Superior temporal gyrus (tissue), 1 donor: ENCODE measurements around the gene NCK2.

Source experiments
- DNase-seq: peaks from one replicate; pipeline ENCODE4 v3.0.0-alpha.2; 2016; ENCODE audit errors: extremely low spot score

The NCK2 gene

DNA sequence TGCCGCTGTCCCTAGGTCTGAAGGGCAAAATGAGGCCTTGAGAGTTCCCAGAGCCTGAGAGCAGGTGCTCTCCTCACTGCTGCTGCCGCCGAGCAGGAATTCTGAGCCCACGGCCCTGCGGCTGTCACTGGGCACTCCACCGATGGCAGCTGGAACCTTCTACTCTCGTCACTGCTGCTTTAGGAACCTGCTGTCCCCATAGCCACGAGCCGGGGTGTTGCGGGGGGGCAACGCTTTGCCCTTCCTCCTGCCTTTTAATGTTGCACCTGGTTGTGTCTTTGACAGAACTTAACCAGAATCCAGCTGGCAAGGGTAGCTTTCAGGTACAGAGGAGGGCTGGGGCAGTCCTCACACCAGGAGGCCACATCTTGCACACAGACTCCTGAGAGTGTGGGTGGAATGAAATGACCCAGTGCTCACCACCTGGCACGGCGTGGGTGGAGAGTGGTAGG lies 32.3 kb downstream of the NCK2 start:
- DNase-seq = no peak

DNA sequence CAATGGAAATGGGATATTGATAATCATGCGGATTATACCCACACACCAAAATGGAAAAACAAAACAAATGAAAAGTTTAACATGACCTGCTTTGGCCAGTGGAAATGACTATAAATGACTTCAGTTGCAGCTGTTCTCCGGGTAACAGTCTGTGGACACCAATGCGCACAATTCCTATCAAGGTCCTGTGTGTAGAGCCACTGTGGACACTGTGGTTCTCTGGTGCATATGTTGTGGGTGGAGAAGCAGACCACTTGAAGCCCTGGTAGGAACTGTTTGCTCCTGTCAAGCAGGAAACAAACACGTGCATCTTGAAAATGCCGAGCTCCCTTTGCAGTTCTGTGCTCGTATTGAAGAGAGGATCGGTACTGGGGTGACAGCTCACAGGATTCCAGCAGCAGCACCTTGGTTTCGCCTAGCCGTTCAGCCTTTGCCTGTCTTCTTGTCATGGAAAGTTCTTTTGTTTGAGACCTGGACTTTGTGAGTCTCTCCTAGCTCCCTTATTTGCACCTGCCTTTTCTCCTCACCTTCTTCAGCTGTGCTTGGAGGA lies 32.9 kb downstream of the NCK2 start:
- no peak for DNase-seq

DNA sequence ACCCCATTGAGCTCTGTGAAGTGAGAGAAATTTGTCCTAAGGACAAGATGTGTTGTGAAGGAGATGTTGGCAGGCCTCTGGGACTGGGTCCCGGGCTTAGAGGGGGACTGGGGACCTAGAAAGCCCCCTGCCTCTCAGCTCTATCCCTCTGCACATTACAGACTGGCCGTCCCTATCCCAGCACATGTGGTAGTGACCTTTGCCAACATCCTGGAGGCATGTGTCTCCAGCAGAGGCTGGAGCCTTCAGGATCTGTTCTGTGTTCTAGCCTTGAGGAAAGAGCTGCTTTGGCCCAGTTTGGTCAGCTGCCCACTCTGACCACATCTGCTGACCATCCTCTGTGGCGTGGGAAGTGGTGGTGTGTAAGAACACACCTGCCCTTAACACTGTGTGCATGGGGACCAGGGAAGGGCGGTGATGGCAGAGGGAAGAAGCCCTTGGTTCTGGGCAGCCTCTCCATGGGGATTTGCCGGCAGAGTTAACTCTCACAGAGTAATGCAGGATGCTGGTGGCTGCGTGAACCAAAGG lies 33.4 kb downstream of the NCK2 start:
- no peak for DNase-seq

DNA sequence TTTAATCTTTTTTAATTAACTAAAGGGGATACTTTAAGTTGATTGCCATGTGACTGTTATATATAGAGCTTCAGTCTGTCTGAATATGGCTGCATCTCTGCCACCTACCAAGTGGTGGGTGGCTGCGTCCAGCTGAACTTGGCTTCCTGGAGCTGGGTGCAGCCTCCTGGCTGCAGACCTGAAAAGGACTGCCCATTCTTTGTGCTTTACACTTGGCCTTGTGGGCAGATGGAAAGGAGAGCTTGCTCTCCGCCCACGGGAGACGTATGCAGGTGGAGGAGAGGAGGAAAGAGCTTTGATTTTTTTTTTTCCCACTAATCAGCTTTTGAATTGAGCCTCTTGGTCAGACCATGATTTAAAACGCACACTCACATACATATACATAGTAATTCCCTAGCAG lies 34.7 kb downstream of the NCK2 start:
- no peak for DNase-seq

DNA sequence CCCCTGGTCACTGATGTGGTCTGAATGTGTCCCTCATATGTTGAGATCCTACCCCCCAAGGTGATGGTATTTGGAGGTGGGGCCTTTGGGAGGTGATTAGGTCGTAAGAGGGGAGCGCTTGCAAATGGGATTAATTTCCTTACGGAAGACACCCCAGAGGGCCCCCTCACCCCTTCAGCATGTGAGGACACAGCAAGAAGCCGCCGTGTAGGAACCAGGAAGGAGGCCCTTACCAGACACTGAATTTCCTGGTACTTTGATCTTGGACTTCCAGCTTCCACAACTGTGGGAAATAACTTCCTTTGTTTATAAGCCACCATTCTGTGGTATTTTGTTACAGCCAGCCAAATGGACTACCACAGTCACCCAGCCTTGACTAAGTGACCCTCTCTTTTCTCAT lies 35.9 kb downstream of the NCK2 start:
- no peak for DNase-seq

DNA sequence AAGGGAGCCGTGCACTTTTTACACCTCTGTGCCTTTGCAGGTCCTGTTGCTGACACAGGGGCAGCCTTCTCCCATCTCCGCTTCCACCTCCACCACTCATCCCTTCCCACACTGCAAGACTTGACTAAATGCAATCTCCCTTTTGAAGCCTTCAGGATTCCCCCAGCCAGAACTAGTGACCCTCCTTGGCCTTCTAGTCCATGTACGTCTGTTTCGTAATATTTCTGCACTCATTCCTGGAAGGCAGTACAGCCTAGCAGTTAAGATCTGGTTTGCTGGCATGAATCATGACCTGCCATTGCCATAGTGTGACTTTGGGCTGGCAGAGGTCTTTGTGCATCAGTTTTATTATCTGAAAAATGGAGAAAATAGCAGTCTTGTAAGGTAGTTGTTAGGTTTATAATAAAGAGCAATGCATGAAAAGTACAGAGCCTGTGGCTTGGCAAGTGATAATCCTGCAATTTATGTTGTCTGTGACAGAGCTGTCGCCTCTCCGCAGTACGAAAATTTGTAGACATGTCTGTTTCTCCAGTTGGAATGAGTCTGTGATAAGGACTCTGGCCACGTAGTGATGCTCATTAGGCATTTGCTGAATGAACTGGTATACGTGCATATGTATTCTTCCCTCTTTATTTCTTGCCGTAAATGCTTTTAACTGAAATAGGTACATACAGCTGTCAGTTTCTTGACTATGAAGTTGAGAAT lies 36.7 kb downstream of the NCK2 start:
- no peak for DNase-seq

DNA sequence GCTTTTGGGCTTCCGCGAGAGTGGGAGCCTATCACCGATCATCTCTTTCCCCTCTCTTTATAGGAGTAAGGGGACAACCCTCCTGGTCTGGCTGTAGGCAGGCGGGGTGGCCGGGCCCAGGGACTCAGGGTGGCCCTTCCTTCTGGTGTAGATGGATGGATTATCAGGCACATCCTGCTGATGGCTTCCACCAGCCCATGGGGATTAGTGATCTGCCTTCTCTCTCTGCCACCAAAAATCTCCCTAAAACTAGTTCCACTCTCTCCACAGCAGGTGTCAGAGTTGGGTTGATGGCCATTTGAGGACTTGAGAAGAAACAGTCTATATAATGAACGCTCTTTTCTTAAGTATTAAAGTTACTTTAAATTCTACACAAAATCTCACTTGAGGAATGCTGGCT lies 37.4 kb downstream of the NCK2 start:
- DNase-seq = no peak

DNA sequence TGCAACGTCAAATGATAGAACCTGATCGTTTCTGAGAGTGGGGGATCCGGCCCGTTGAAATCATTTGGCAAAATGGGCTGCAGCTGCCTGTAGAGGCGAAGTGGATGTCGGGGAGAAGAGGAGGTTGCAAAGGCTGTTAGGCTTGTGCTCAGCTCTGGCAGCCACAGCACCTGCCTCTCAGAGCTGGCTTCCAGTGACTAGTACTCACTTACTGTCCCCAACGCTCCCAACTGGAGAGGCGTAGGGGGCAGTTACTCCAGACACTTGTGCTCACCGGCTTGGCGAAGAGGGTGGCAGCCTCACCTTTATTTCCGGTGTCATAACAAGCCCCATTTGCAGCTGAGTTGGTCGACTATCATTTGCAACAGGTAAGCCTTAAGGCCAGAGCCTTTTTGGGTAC lies 37.9 kb downstream of the NCK2 start:
- no peak for DNase-seq

DNA sequence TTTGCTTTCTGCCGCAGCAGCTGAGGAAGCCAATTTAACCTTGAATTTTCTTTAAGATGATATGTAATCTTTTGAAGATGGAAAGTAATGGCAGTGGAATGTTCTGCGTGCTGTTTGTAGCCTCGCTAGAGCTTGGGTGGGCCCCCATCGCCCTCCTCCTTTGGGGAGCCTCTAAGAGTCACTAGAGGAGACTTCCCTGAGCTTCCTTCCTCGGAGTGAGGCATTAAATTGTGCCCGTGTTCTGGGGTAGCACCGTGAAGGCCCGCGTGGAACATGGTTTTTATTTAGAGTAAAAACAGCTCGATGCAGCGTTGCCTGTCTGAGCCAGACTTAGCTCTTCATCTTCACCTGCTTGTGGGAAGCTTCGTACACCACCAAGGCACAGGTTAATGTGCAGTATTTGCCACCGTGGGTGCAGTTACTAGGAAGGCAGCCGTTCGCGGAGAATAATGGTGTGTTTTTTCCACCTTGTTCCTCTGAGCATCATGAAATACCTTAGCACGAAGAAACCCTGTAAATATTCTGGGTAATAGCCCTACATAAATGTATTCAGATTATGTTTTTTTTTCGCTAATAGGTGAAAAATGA lies 38.5 kb downstream of the NCK2 start:
- DNase-seq = no peak

DNA sequence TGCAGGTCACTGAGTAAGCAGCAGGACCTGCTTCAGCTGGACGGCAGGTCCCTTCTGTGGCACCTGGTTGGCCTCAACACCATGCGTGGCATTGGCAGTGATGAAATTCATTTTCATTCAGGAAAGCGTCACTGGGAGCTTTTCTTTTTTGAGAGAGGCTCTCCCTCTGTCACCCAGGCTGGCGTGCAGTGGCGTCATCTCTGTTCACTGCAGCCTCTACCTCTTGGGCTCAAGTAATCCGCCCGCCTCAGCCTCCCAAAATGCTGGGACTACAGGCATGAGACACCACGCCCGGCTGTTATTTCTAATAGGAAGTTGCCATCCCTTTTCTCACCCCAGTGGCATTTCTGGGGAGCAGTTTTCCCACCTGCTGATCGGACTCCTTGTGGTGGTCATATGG lies 39.3 kb downstream of the NCK2 start:
- no peak for DNase-seq

DNA sequence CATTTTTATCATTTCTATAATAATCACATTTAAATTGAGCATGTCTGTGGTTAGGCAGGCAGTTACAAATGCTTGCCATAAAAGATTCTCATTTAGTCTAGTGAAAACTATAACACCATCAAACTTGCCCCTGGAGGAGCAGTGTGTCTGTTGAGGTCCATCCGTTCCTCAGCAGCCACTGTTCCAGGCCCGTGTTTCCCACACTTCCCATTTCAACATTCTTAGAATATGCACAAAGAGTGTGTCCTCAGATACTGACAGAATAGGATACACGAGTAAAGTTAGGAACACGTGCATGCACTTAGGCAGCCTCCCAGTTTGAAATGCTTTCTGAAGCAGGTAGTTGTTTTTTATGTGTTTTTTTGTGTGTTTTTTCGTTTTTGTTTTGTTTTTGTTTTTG lies 39.9 kb downstream of the NCK2 start:
- no peak for DNase-seq

DNA sequence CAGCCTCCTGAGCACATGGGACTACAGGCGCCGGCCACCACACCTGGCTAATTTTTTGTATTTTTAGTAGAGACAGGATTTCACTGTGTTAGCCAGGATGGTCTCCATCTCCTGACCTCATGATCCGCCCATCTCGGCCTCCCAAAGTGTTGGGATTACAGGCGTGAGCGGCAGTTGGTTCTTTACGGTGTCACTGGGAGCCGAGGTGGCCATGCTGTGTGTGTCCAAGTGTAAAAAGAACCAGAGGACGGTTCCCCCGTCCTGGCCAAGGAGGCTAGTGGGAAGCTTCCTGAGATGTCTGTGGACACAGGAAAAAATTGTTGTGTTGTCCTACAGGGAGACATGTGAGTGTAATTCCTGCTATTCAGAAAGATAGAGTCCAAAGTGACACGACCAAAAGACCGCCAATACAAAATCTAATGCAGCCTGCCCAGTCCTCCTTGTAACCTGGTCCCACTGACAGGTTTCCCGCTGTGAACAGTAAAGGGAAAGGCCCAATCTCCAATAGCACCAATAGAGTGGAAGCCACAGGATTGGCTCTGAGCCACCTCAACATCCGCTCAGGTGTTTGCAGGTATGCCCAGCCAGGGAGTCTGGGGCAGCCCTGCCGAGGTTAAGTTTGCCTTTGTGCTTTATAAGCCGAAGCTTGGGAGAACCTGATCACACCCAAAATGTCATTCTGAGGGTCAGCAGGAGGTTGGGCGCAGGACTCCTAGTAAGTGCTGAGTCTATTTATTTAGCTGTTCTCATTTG lies 40.6 kb downstream of the NCK2 start:
- no peak for DNase-seq

DNA sequence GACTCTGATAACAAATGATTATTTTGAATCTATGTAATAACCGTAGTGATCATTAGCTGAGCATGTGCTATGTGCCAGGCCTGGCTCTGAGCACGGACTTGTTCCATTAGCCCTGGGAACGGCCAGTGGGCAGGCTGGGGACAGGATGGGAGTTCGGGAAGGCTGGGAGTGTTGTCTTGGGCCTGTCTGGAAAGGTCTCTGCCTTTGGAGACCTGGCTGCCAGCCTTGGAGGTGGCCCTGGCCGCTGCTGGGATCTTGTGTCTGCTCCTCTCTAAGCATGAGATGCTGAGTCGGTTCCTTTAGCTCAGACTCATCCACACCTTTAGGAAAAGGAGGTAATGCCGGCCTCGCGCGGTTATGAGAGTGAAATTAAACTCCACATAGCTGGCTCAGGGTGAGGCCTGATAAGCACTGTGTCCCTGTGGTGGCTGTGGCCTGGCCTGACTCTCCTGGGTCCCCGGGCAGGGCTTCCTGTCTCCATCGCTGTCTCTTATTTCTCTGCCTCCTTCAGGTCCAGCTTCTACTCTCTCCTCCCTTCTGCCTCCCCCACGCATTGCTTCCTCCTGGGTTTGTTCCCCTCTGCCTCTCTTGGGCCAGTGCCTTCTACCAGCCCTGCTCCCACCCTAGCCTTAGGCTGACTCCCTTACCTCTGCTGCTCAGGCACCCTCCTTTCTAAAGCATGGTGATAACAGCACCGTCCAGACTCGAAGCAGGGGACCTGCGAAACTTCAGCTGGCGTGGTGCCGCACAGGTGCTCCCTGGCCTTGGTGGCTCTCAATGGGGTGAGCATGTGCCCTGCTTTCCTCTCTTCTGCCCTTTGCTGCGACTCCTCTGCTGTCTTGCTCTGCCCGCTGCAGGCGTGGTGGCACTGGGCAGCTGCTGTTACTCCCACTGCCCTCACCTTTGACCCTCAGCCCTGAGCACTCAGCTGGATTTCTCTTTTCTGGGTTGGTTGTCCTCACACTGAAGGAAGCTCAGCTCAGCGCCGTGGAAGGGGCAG lies 41.8 kb downstream of the NCK2 start:
- no peak for DNase-seq

DNA sequence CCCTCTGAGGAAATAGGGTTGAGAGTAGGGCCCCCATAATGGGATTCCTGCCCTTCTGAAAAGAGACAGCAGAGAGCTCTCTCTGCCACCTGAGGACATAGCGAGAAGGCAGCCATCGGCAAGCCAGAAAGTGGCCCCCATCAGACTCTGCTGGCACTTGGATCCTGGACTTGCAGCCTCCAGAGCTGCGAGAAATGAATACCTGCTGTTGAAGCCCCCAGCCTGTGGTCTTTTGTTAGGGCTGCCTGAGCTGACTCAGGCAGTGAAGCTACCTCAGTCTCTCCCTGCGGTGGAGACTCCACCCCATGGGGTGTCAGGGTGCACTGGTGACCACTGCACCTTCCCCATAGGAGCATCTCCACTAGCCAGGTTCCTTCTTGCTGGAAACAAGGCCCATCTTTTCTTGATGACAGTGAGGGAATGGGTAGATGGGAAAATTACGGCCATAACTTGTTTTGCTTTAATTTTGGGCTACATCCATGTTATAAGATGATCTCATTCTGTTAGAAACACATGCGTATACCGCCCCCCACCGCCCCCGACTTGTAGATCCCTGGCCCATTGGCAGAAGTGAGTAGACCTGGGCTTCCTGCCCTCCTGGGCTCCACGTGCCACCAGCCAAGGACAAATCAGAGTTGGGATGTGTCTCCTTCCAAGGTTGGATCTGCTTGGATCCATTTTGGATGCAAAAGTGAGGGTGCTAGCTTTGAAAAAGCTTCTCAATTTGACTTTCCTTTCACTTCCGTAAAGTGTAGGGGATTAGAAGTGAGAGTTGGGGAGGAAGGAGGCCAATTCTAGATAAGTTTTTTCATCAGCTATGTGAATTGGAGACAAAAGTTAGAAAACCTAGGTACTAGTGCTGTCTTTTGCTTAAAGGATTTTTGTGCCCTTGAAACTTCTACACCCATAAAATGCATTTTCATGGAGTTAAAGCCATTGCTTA lies 42.9 kb downstream of the NCK2 start:
- DNase-seq = no peak

DNA sequence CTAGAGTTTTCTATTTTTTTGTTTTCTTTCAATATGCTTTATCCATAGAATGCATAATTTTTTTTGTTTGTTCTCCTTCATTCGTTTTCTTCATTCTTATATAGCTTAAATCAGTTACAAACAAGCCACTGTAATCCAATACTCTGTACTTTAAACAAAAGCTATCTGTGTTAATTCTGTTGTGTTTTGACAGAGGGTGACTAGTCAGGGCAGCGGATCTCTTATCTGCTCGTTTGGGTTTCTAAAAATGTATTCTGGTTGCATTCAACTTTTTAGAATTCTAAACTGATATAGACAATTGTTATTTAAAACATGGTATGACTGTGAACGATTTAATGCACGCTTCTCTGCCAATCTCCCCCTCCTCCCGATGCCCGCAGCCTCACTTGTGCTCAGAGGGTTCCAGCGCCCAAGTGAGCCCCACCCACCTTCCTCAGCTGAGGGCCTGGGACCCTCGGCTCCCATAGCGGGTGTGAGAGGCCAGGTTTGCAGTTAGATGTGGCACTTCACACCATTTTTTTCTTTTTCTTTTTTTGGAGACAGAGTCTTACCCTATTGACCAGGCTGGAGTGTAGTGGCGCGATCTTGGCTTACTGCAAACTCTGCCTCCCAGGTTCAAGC lies 44.1 kb downstream of the NCK2 start:
- DNase-seq = no peak

DNA sequence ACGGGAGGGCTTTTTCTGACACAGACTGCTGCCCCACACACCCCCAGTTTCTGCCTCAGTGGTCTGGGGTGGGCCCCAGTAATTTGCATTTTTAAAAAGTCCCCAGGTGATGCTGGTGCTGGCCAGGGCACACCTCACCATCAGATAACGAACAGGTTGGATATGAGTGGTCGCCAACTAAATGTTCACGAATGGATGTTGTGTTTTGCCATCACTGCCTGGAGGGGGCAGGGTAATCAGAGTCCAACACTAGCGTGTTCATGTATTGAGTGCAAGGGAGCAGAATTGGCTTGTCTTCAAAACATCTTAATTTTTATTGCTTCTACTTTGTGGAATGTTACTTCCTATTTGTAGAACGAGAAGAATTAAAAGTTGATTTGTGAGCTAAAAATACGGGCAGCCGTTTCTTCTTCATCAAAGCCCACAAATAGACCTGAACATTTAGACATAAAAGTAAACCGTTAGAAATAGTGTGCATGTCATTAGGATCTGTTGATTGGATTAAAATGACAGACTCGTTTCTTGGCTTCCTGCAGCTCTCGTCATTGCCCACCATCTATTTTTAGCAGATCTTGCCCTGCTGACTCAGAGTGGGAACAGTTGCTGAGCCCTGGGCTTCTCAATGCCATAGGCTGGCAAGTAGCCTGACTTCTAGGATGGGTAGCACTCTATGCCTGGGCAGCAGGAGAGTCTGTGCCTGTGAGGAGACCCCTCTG lies 45.2 kb downstream of the NCK2 start:
- peak; percentile 23 for DNase-seq

DNA sequence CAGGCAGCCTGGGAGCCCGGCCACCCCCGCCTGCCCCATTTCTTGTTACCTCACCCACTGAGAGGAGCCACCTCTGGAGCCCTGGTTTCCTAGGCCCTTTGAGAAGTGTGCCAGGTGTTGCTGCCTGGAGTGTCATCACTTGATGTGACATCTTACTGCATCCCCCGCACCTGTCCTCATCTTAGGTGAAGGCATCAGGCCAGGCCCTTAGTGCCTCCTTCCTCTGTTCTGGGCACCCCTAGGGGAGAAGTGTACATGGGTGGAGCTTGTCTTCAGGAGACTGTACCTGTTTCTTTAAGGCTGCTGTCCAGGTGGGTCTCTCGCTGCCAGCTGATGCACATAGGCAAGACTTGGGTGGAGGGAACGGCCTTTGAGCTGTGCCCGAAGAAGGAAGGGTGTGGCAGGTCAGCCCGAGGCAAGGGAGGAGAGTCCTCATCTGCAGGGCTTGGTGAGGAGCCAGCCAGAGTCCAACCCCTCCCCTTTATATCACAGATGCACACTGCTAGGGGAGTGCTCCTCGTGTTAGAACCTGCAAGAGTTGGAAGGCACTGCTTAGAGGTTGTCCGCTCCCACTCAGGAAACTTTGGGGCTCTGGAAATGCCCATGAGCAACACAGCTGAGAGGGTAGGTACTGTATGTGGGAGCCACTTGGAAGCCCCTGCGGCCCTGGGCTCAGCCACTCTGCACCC lies 45.9 kb downstream of the NCK2 start:
- no peak for DNase-seq

DNA sequence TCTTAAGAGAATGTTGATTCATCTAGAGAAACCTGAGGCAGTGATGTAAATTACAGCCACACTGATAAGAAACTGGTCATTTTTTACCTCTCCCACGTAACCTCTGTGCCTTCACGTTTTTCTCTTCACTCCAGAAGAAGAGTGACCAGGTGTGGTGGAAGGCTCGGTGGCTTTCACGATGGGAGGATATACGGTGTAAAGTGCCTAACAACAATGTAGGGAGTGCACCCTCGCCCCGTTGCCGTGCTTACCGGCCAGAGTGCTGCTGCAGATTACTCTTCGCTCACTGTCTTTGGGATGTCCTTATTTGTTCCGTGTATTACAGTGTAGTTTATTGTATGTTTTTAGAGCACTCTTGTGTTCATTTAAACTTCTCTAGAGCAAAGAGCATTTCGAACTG lies 46.5 kb downstream of the NCK2 start:
- DNase-seq = no peak
